ENCODE measurements around the gene GTF2IRD1. TPM values are rescaled to one million over a fixed set of nuclear protein-coding genes. Genes with fewer than 3 reads are reported as not detected.

The GTF2IRD1 gene
- total RNA-seq, 1 donor from 2014 or later: 13.8 TPM

- DNase-seq (ENCODE audit: extremely low read depth, low read depth, low spot score): no peak
These were observed 132.8 kb downstream of the GTF2IRD1 start for GRCh38 chr7:74586258-74587175.

GRCh38 chr7:74587435-74588126 is 133.9 kb downstream of the GTF2IRD1 start:
- peak; percentile 20 for DNase-seq (ENCODE audit: extremely low read depth, low read depth, low spot score)

- no peak for DNase-seq (ENCODE audit: extremely low read depth, low read depth, low spot score)
These were observed 137.1 kb downstream of the GTF2IRD1 start for GRCh38 chr7:74590813-74591212.

GRCh38 chr7:74598558-74598957 is 144.9 kb downstream of the GTF2IRD1 start:
- DNase-seq (ENCODE audit: extremely low read depth, low read depth, low spot score): no peak

GRCh38 chr7:74599244-74599643 is 145.5 kb downstream of the GTF2IRD1 start:
- DNase-seq (ENCODE audit: extremely low read depth, low read depth, low spot score): no peak

DNA sequence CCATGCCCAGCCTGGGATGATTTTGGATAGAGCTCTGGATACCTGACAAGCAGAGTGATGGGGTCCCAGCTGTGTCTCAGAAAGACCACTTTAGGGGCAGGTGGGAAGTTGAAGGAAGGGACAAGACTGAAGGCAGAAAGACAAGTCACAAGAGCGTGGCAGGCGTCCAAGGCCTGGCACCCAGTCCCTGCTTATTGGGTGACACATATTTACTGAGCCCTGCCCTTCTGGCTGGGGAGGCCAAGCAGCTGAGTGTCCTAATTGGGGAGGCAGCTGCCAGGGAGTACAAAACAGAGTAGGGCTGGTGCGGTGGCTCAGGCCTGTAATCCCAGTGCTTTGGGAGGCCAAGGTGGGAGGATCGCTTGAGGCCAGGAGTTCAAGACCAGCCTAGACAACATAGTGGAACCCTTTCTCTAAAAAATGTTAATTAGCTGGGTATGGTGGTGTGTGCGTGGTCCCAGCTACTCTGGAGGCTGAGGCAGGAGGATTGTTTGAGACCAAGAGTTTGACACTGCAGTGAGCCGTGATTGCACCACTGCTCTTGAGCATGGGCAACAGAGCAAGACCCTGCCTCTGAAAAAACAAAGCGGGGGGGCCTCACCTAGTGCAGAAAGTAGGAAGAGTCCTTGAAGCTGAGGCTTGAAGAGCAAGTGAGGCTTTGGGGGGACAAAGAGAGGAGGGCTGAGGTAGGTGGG is 150.8 kb downstream of the GTF2IRD1 start:
- DNase-seq (ENCODE audit: extremely low read depth, low read depth, low spot score): no peak

DNA sequence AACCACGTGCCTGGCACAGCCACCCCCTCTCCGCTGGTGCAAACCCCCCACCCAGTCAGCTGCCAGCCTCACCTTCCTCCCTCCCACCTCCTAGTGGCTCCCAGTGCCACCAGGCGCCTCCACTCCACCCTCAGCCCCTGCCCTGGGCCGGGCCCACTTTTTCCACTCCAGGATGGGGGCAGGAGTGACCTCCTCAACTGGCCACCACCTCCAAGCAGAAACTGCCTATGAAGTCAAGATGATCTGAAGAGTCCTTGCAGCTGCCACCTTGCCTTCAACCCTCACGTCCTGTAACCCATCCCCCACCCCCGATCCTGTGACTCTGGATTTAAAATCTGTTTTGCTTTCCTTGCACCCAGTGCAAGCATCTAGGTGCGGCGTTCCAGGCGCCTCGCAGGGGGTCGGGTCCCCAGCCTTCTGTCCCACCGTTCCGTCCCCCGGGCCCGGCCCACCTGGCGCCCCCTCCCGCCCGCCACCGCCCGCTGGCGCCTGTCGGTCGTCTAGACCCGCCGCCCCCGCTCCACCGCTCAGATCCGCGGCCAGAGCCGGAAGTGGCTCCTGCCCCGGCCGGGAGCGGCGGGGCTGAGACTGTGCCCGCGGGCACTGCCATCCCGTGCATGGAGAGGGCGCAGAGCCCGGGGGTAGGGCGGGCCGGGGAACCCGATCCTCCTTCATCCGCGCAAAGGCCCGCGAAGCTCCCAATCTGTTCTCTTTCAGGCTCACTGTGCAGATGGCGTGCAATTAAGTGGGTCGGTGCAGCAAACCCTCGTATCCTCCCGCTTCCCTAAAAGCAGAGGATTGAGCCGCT is 152.6 kb downstream of the GTF2IRD1 start:
- no peak for DNase-seq (ENCODE audit: extremely low read depth, low read depth, low spot score)

- no peak for DNase-seq (ENCODE audit: extremely low read depth, low read depth, low spot score)
These were observed 153.3 kb downstream of the GTF2IRD1 start for GRCh38 chr7:74606909-74607510.

- no peak for DNase-seq (ENCODE audit: extremely low read depth, low read depth, low spot score)
These were observed 158.5 kb downstream of the GTF2IRD1 start for GRCh38 chr7:74612015-74612829.

DNA sequence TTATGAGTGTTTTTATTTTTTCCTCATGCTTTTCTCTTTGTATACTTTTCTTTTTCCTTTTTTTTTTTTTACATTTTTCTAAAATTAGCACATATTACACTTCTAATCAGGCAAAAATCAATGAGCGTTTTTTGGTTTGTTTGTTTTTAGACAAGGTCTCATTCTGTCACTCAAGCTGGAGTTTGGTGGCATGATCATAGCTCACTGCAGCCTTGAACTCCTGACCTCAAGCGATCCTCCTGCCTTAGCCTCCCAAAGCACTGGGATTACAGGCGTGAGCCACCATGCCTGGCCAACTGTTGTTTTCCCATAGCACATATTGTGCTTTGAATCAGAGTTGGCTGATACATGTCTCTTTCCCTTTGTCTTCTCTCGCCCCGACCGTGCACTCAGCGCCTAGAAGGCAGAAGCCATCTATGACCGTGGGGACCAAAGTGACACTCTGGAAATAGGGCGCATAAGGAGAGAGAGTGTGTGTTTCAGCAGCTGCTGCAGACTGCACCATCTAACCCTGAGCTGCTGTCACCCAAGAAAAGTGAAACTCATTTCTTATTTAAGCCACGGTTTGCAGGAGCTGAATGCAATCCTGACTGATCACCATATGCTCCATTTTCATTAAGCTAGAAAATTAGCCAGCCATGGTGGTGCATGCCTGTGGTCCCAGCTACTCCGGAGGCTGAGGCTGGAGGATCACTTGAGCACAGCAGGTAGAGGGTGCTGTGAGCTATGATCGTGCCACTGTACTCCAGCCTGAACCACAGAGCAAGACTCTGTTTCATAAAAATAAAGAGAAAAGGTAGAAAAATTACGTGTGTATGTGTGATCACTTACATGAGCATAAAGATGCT is 162.5 kb downstream of the GTF2IRD1 start:
- no peak for DNase-seq (ENCODE audit: extremely low read depth, low read depth, low spot score)

DNA sequence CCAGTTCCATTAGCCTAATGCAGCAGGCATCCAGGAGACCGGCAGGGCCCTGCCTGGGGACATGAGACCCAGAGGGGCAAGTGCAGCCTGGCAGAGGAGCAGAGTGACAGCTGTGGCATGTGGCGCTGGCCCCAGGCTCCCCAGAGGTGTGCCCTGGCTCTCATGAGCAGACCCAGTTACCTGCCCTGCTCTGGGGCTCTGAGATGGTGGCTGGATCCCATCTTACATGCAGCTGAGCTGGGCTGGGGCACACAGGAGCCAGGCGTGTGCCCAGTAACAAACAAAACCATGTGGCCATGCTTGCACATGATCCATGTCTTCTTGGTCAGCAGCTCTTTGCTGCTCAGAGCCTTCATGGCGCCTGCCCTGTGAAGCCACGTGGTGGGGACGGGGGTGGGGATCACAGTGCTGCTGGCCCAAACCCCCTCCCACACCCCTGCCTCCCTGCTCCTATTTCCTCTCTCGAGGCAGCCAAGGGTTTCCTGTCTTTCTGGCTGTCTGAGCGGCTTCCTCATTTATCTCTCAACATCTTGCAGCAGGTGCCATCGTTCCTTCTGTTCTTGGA is 163.6 kb downstream of the GTF2IRD1 start:
- DNase-seq (ENCODE audit: extremely low read depth, low read depth, low spot score): no peak

DNA sequence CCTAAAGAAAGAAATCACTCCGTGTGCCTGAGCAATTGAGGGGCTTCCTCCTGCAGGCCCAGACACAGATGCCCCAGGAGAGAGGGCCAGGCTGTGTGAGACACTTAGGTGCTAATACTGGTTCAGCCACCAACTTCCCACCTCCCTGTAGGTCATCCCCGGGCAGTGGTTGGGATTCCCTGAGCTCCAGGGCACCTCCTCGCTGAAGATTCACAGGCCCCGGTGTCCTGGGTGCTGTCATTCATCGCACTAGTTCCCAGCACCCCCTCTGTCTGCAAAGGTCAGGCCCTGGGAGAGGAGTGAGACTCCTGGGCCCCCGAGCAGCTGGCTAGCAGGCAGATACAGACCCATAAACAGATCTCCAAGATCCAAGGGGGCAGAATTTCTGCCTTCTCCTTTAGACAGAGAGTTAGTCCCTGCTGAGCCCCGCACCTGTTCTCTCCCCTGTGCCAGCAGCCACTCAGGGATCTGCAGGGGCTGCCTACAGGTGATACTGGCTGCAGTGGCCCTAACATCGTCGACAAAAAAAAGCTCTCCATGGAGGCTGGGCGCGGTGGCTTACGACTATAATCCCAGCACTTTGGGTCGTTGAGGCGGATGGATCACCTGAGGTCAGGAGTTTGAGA is 165.6 kb downstream of the GTF2IRD1 start:
- DNase-seq (ENCODE audit: extremely low read depth, low read depth, low spot score): no peak

DNA sequence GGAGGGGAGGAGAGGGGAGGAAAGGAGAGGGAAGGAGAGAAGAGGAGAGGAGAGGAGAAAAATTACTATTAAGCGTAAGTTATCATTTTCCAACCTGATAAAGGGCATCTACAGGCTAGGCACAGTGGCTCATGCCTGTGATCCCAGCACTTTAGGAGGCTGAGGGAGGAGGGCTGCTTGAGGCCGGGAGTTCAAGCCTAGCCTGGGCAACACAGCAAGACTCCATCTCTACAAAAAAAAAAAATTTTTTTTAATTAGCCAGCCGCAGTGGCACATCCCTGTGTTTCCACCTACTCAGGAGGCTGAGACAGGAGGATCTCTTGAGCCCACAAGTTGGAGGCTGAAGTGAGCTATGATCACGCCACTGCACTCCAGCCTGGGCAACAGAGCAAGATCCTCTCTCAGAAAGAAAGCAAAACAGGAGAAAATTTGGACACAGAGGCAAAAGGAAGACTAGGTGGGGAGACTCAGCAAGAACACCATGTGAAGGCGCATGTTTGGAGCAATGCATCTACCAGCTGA is 168.6 kb downstream of the GTF2IRD1 start:
- no peak for DNase-seq (ENCODE audit: extremely low read depth, low read depth, low spot score)

DNA sequence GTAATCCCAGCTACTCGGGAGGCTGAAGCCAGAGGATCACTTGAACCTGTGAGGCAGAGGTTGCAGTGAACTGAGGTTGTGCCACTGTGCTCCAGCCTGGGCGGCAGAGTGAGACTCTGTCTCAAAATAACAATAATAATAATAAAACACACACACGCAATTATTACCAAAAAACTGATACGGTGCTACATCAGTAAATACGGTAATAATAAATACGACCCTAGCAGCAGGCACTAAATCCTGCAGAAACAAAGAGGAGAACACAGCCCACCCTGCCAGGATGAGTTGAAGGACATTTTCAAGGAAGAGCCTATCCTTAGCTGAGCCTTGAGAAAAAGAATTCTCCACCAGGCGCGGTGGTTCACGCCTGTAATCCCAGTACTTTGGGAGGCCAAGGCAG is 169.4 kb downstream of the GTF2IRD1 start:
- DNase-seq (ENCODE audit: extremely low read depth, low read depth, low spot score): no peak

DNA sequence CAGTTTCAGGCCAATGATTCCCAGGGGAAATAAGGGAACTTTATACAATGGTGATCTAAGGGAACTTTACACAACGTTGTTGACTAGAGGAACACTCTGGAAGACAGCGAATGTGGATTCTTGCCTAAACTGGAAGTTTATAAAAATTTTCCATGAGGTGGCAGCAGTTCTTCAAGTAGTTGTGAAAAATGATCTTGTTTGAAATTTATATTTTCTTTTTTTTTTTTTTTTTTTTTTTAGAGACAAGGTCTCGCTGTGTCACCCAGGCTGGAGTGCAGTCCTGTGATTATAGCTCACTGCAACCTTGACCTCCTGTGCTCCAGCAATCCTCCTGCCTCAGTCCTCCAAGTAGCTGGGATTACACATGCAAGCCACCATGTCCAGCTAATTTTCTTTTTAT is 171.7 kb downstream of the GTF2IRD1 start:
- DNase-seq (ENCODE audit: extremely low read depth, low read depth, low spot score): peak; percentile 12

DNA sequence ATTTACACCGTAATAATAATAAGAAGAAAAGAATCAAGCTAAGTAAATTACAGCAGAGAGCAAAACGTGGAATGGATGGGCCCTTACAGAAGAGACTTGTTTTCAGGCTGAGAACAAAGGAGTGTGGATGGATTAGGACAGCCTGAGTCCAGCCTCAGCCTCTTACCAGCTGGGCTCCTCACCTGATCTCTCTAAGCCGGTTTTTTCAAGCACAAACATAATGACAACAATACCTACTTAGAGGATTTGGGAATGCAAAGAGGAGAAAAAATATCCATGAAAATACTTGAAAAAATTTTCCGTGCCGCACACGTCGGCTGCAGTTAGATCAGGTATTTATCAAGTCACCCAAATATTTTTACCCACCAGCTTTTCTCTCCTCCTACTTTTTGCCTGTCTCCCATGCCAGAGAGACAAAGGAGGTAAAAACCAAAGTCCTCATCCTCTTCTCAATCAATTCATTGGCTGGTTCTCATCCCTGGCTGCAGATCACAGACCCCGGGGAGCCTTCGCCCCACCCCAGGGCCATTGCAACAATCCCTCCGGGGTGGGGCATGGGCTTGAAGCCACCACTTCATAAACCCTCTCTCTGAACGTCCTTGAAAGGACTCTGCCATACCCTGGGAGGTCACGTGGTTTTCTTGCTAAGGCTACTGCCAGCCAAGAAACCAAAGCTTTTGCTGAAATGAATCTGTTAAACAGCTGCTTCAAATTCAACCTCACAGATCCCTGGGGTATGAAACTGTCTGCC is 174.1 kb downstream of the GTF2IRD1 start:
- DNase-seq (ENCODE audit: extremely low read depth, low read depth, low spot score): no peak

DNA sequence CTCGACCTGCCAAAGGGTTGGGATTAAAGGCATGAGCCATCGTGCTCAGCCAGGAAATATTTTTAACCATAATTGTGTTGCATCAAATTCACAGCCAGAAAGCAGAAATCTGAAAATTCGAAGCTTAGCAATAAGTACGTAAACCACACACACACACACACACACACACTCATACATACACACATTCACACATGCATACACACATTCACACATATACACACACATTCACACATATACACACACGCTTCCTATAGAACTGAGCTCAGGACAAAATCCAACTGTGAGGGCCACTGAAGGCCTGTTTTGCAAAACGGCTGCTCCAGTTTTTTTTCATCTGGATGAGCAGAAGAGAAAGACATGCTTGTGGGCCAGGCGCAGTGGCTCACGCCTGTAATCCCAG is 178.8 kb downstream of the GTF2IRD1 start:
- DNase-seq (ENCODE audit: extremely low read depth, low read depth, low spot score): no peak
